IPS DF 4.7 (cell line): ENCODE measurements around the gene KRT83.

Experiments
- DNase-seq: peaks from one replicate; pipeline ENCODE4 v3.0.0-alpha.2; 2013; ENCODE audit warnings: low spot score; ENCODE audit errors: extremely low read depth

KRT83 gene

GRCh38 chr12:52320784-52321400 is at the start of gene KRT83:
Gene KRT83 (minus strand): TSS chr12:52321398. CDS start chr12:52321335, 63 bp downstream.
- DNase-seq = no peak

GRCh38 chr12:52369809-52370208 is 48.6 kb upstream of the KRT83 start:
- no peak for DNase-seq

DNA sequence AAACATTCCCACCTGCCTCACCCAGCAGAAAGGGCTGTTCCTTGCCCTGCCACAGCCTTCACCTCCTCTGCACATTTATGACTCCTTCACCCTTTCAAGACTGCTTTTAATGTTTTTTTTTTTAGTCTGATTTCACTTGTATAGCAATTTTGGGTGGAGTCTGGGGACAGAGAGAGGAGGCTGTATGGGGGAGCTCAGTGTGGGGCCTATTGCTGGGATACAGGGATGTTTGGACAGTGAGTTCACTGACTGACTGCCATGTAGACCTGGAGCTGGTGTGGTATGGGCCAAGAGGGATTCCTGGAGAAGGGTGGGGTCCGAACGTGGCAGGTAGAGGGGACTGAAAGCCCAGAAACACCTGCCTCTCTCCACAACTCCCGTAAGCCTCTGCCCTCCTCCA is 48.0 kb upstream of the KRT83 start:
- no peak for DNase-seq

- DNase-seq = no peak
Observed at GRCh38 chr12:52368508-52368907, 47.3 kb upstream of the KRT83 start.

GRCh38 chr12:52367876-52368275 is 46.7 kb upstream of the KRT83 start:
- no peak for DNase-seq

- no peak for DNase-seq
Observed at GRCh38 chr12:52366738-52367485, 45.7 kb upstream of the KRT83 start, which contains the start of gene KRT85. Gene KRT85 (minus strand): TSS chr12:52367481. CDS start chr12:52367405, 76 bp downstream.

DNA sequence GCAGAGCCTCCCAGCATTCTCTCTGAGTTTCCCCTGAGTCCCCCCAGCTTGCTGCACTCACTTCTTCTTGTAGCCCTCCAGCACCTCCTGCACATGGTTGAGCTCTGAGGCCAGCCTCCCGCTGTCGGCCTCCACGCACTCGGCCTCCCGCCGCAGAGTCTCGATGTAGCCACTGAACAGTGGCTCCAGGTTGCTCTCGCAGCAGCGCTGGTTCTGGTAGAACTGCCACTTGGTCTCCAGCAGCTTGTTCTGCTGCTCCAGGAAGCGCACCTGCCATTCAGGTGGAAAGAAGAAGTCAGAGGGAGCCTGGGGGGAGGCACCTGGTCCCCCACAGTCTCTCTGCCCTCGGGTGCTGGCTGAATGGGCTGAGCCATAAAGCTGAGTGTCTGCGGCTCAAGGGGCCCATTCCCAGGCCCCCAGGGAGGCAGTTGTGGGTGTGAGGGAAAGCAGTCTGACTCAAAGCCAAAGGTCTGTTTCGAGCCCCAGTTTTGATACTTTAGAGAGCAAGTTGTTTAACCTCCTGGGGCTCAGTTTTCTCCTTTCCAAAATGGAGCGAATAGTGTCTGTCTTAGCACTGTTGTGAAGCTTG is 43.8 kb upstream of the KRT83 start:
- no peak for DNase-seq

DNA sequence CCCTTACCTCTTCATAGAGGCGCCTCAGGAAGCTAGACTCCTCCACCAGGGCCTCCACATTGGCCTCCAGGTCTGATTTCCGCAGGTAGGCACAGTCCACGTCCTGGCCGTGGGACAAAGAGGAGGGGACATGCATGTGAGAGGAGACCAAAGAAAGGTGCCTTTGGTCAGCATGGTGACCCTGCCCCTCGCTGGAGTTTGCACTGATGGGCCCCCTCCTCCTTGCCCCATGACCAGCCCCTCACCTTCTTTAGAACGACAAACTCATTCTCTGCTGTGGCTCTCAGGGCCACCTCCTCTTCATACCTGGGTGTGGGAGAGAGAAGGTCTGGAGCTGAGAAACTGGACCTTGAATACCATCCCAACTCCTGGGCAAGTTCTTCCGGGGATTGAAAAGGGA is 42.9 kb upstream of the KRT83 start:
- DNase-seq = no peak

DNA sequence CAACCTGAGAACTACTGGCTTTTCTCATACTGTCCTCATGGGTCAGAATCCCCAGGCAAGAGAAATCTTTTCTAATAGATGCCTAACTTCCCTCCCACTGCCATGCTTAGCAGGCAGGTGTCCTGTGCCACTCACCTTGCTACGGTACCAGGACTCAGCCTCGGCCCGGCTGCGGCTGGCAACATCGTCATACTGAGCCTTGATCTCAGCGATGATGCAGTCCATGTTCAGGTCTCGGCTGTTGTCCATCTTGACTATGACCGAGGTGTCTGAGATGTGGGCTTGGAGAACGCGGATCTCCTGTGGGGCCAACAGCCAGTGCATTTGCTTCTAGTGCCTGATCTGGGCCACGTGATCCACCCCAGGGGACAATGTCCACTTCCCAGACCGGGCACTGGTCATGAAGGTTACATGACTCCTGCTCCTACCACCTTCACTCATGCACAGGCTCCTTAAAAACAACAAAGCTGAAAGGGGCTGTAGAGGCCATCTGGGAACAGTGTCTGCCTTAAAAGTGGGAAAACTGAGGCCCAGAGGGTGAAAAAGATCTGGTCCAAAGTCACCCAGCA is 42.0 kb upstream of the KRT83 start:
- DNase-seq = no peak

DNA sequence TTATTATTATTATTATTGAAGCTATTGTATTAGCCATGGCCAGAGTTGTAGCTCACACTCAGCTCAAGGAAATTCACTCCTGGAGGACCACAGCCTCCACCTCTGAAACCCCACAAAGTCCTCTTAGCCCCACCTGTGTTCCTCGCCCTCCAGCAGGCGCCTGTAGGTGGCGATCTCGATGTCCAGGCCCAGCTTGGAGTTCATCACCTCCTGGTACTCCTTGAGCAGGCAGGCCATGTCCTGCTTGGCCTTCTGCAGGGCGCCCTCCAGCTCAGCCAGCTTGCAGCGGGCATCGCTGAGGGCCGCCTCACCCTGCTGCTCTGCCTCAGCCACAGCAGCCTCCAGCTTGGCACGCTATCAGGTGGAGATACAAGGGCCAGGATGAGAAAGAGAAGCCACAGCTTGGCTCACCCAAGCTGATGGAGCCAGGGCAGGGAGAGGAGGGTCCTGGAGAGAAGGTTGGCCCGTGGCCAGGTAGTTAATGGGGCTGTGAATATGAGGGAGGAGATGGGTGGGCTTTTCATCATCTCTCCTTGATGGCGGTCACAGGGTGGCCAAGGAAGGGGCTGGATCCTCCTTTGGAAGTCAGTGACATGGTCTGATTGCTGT is 41.0 kb upstream of the KRT83 start:
- DNase-seq = no peak

DNA sequence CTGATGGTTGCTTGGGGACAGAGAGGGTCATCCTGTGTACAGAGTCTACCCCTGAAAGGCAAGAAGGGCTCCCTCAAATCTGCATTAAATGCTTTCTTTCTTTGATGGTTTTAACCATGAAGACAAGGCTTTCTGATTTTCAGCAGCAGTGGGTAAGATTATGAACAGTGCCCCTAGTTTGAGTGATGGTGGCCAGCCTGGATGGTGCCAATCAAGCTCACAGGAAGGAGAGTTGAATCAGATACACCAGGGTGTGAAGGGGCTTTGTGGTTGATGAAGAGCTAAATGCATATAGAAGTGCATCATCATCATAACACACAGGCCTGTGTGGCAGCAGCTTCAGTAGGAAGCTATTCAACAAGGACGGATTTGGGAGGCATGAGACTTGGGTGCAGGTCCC is 40.4 kb upstream of the KRT83 start:
- DNase-seq = no peak

DNA sequence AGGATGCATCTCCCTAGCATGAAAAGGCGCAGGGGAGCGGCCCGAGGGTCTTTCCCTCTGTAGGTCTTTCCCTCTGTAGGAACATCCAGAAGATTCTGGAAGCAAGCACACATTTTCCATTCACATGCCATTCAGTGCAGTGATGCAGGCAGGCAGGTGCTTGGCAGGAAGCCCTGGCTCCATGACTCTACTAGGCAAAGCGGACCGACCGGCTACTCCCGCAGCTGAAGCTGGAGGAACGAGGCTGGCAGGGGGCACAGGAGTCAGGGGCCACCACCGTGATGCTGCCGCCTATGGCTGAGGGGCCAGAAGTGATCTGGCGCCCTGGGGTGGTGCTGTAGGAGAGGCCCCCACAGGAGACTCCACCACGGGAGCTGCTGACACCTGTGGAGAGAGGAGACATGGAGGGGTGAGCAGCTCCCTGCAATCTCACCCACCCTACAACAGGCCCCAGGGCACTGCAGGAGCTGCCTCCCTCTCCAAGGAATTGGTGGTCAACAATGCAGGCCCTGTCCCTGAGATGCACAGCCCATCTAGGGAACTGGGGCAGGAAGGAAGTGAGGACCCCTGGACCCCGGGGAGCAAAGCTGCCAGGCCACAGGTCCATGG is 39.6 kb upstream of the KRT83 start:
- DNase-seq = no peak

- DNase-seq = no peak
Observed at GRCh38 chr12:52360106-52360662, 39.0 kb upstream of the KRT83 start.

- no peak for DNase-seq
Observed at GRCh38 chr12:52359621-52360061, 38.4 kb upstream of the KRT83 start.

GRCh38 chr12:52358575-52359350 is 37.6 kb upstream of the KRT83 start:
- DNase-seq = no peak

DNA sequence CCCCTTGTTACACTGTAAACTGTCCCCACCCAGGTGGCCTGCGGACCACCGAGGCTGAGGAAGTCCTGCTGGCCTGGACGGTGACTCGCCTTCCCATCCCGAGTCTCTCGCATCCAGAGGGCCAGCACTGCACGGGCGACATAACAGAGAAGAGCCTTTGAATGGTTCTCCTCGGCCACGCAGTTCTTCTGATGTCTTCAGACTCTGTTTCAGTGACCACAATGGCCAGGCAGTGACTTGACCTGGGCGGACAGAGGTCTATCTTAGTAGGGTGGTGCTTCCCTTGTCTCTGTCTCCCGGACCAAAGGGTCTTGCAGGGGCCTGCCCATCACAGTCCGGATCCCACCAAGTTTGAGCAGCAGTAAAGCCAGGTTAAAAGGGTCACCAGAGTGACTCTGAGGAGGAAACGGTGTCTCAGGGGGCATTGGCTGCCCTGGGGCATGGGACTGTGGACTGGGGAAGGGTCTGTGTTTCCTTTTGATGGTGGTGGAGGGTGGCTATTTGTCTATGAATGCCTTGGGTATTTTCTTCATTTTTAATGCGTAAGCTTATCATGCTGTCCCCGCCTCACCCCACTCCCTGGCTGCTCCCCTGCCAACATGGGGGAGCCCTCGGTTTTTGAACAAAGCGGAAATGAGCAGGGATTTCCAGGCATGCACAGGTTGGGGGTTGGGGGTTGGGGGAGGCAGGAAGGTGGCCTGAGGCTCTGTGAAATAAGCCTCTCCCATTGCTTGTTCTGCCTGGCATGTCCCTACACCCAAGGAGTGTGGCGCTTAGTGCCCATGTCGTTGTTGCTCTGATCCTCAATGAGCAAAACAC is 35.8 kb upstream of the KRT83 start:
- DNase-seq = no peak

GRCh38 chr12:52356031-52356761 is 35.0 kb upstream of the KRT83 start:
- no peak for DNase-seq

GRCh38 chr12:52355176-52355575 is 34.0 kb upstream of the KRT83 start:
- DNase-seq = no peak

- no peak for DNase-seq
Observed at GRCh38 chr12:52354200-52354599, 33.0 kb upstream of the KRT83 start.
